Neural progenitor cell (in vitro differentiated cells): Measurements from ENCODE around the gene TES.

ENCODE experiments used
- EZH2phosphoT487 ChIP-seq: fragments of 200-600 bp; sonication (generic); IDR thresholded peaks from 2 replicates; pipeline ENCODE4 v1.6.1; 2017; ENCODE audit warnings: antibody characterized with exemption
- TF ChIP-seq, protein P1 (sequence below): fragments of 200-600 bp; sonication (generic); IDR thresholded peaks from 2 replicates; pipeline ENCODE4 v1.5.1; 2017; ENCODE audit warnings: antibody characterized with exemption, mild to moderate bottlenecking

- TF ChIP-seq, protein P1, sequence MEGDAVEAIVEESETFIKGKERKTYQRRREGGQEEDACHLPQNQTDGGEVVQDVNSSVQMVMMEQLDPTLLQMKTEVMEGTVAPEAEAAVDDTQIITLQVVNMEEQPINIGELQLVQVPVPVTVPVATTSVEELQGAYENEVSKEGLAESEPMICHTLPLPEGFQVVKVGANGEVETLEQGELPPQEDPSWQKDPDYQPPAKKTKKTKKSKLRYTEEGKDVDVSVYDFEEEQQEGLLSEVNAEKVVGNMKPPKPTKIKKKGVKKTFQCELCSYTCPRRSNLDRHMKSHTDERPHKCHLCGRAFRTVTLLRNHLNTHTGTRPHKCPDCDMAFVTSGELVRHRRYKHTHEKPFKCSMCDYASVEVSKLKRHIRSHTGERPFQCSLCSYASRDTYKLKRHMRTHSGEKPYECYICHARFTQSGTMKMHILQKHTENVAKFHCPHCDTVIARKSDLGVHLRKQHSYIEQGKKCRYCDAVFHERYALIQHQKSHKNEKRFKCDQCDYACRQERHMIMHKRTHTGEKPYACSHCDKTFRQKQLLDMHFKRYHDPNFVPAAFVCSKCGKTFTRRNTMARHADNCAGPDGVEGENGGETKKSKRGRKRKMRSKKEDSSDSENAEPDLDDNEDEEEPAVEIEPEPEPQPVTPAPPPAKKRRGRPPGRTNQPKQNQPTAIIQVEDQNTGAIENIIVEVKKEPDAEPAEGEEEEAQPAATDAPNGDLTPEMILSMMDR: no peak
- no peak for TF ChIP-seq EZH2phosphoT487
These were observed 1.7 kb downstream of the TES start for GRCh38 chr7:116211913-116212596.
